Mucosa of rectum (tissue), 2 donors: ENCODE results near the gene MPZL1.

ENCODE experiments used
- H3K27ac ChIP-seq, 2 donors: one replicate each; pipeline ENCODE4 v1.7.0; 2013; ENCODE audit warnings: inconsistent platforms in 2 of 2, low read depth in 2 of 2, low read length in 2 of 2
- H3K27me3 ChIP-seq, 2 donors: one replicate each; pipeline ENCODE4 v1.7.0; 2013; ENCODE audit warnings: low read length in 2 of 2; ENCODE audit not compliant: control insufficient read depth in 2 of 2, insufficient read depth in 2 of 2
- H3K36me3 ChIP-seq, 2 donors: one replicate each; pipeline ENCODE4 v1.7.0; 2013; ENCODE audit warnings: low read length in 2 of 2; ENCODE audit not compliant: control insufficient read depth in 2 of 2, insufficient read depth in 2 of 2
- H3K4me1 ChIP-seq, 2 donors: one replicate each; pipeline ENCODE4 v1.7.0; 2013; ENCODE audit warnings: low read length in 2 of 2, mild to moderate bottlenecking in 1 of 2; ENCODE audit not compliant: control insufficient read depth in 2 of 2, insufficient read depth in 2 of 2
- H3K4me3 ChIP-seq, 2 donors: one replicate each; pipeline ENCODE4 v1.7.0; 2013; ENCODE audit warnings: low read length in 2 of 2
- H3K9ac ChIP-seq, 2 donors: one replicate each; pipeline ENCODE4 v1.7.0; 2013; ENCODE audit warnings: low read length in 2 of 2, low read depth in 1 of 2, mild to moderate bottlenecking in 1 of 2
- H3K9me3 ChIP-seq, 2 donors: one replicate each; pipeline ENCODE4 v1.7.0; 2013; ENCODE audit warnings: low read length in 2 of 2; ENCODE audit not compliant: control insufficient read depth in 2 of 2
- donor health status: healthy.
- donor health status: Normal muscosa, but diverticular disease.

MPZL1 gene

DNA sequence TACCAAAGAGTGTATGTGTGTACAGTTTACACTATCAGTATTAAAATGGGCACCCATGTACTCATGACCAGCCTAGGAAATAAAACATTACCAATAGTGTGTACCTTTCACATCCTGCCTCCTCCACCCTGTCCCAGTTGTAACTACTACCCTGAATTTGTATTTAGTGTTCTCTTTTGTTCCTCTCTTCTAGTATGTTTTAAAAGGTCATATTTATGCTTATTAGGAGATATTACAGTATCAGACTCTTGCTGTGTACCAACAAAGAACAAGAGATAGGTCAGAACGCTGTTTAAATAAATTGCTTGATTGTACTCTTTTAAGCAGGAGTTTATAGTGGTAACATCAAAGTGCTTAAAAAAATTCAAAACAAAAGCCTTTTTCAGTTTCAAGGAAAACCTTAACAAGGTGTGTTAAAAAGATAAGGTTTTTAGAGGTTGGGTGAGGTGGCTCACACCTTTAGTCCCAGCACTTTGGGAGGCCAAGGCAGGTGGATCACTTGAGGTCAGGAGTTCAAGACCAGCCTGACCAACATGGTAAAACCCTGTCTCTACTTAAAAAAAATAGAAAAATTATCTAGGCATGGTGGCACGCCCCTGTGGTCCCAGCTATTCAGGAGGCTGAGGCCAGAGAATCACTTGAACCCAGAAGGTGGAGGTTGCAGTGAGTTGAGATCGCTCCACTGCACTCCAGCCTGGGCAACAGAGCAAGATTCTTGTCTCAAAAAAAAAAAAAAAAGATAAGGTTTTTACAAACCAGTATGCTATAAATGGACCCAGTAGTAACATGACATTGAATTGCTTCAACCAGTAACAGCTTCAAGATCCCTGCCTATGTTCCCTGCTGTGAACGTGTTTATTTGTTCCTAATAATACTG lies 35.9 kb downstream of the MPZL1 start:
- Histone ChIP-seq H3K9me3 (no peaks in the 10 kb centered on the region), H3K27ac (no peak overlapping the region), H3K27me3 (no peaks in the 10 kb centered on the region), H3K4me3 (no peak overlapping the region), H3K4me1 (peaks cover 28 to 42% of the 10 kb centered on the region in 2 donors), H3K36me3 (no peaks in the 10 kb centered on the region), H3K9ac (no peak overlapping the region)

DNA sequence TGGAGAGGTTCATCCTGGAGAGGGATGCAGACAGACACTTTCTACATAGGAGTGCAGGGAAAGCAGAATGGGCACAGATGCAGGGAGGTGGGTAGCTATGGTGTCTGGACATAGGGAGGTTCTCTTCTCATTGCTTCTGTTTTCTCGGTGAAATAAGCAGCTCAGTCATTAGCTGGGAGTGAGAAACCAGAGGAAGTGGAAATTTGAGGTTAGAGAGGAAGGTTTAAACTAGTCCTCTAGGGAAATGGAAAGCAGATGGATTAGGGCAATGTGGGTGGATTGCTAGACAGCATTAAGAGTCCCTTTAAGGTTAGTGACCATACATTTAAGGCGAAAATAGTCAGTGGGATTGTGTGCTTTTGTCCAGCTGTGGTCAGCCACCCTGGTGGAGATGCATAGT lies 39.6 kb downstream of the MPZL1 start:
- peaks cover 0 to 4% of the 10 kb centered on the region in 2 donors for H3K36me3 ChIP-seq
- no peak overlapping the region for H3K27ac ChIP-seq
- no peak overlapping the region for H3K9ac ChIP-seq
- no peak overlapping the region for H3K4me3 ChIP-seq
- peaks cover 12 to 21% of the 10 kb centered on the region in 2 donors for H3K4me1 ChIP-seq
- H3K27me3 ChIP-seq = no peaks in the 10 kb centered on the region
- no peaks in the 10 kb centered on the region for H3K9me3 ChIP-seq

DNA sequence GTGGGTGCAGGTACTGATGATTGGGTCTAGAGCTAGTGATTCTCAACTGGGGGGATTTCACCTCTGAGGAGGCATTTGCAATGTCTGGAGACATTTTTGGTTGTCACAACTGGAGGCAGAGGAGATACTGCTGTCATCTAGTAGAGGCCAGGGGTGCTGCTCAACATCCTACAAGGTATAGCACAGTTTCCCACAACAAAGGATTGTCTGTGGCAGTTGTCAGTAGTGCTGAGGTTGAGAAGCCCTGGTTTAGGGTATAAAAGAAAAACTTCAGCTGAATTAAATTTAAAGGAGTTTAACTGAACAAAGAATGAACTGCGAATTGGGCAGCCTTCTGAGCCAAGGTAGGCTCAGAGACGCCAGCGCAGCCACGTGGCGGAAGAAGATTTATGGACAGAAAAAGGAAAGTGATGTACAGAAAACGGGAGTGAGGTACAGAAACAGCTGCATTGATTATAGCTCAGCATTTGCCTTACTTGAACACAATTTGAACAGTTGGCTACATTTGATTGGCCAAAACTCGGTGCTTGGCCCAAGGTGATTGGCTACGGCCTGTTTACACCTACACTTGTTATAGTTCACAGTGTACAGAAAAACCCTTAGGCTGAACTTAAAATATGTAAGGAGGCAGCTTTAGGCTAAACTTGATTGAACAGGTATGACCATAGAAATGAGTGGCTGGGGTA lies 40.4 kb downstream of the MPZL1 start:
- Histone ChIP-seq H3K36me3 (peaks cover 1 to 9% of the 10 kb centered on the region in 2 donors), H3K27me3 (no peaks in the 10 kb centered on the region), H3K9ac (no peak overlapping the region), H3K4me3 (no peak overlapping the region), H3K9me3 (no peaks in the 10 kb centered on the region), H3K4me1 (peaks cover 4 to 13% of the 10 kb centered on the region in 2 donors), H3K27ac (no peak overlapping the region)

DNA sequence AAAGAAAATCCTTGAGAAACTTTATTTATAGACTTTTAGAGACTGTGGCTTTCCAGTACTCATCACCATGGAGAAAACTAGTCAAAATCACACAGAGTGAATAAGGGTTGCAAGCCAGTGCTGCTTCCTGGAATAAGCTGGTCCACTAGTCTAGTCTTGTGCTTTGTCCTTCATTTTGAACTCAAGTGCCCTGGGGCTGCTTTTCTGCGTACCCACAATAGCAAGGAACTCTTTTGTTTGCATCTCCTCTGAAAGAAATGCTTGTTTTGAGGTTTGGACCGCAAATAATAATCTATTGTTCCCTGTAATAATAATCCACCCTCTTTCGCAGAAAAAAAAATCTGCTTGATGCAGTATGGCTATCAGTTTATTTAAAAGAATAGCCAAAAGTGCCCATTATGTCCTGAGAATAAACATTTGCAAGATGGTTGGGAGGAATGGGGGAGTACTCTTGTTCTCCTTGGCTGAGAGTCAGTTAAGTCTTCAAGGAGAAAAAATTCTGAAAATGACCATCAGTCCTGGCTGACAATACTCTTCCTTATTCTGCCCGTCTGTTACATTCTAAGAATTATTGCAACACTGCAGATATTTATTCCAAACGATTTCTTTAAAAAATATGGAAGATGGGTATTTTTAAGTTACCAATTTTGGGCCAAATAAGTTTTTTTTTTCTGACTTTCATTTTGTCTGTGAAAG lies 41.9 kb downstream of the MPZL1 start:
- no peaks in the 10 kb centered on the region for H3K4me1 ChIP-seq
- H3K27me3 ChIP-seq = no peaks in the 10 kb centered on the region
- H3K36me3 ChIP-seq = peaks cover 7 to 11% of the 10 kb centered on the region in 2 donors
- H3K9me3 ChIP-seq = no peaks in the 10 kb centered on the region
- H3K4me3 ChIP-seq = no peak overlapping the region
- no peak overlapping the region for H3K27ac ChIP-seq
- no peak overlapping the region for H3K9ac ChIP-seq

DNA sequence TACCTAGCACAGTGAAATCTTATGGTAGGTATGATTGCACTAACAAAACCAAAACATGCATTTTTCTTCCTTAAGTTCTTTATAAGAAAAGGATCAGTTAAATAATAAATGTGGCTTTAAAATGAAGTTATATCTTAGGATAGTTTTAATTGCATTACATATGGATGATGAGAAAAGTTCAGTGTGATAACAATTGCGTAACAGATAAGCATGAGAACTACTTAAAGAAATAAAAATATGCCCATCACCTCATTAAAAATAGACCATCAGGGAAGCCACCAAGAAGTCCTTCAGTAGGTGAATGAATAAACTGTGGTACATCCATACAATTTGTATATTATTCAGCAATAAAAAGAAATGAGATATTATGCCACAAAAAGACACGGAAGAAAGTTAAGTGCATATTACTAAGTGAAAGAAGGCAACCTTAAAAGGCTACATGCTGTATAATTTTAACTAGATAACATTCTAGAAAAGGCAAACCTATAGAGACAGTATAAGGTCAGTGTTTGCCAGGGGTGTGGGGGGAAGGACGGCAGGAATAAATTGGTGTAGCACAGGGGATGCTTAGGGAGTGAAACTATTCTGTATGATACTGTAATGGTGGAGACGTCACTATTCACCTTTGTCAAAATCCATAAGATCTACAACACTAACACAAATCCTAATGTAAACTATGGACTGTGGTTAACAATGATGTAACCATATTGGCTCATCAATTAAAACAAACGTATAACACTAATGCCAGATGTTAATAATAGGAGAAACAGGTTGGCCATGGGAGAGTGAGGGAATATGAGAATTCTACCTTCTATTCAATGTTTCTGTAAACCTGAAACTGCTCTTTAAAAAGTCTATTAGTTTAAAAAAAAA lies 42.9 kb downstream of the MPZL1 start:
- no peak overlapping the region for H3K27ac ChIP-seq
- no peak overlapping the region for H3K9ac ChIP-seq
- no peaks in the 10 kb centered on the region for H3K4me1 ChIP-seq
- H3K36me3 ChIP-seq = peaks cover 11 to 19% of the 10 kb centered on the region in 2 donors
- H3K27me3 ChIP-seq = no peaks in the 10 kb centered on the region
- no peak overlapping the region for H3K4me3 ChIP-seq
- no peaks in the 10 kb centered on the region for H3K9me3 ChIP-seq

DNA sequence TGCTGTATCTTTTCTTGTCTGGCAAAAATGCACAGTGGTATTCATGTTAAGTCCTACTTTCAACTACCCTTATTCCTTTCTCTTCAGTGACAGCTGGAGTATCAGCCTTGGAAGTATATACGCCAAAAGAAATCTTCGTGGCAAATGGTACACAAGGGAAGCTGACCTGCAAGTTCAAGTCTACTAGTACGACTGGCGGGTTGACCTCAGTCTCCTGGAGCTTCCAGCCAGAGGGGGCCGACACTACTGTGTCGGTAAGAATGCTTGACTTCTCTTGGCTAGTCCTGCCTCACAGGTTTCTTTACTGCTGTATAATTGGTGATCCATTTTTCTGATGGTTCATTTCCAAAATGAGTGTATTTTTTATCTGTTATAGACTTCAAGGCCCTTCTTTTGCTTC lies 43.7 kb downstream of the MPZL1 start:
- no peak overlapping the region for H3K9ac ChIP-seq
- no peak overlapping the region for H3K27ac ChIP-seq
- no peaks in the 10 kb centered on the region for H3K4me1 ChIP-seq
- no peak overlapping the region for H3K4me3 ChIP-seq
- peaks cover 11 to 23% of the 10 kb centered on the region in 2 donors for H3K36me3 ChIP-seq
- H3K27me3 ChIP-seq = no peaks in the 10 kb centered on the region
- H3K9me3 ChIP-seq = no peaks in the 10 kb centered on the region

DNA sequence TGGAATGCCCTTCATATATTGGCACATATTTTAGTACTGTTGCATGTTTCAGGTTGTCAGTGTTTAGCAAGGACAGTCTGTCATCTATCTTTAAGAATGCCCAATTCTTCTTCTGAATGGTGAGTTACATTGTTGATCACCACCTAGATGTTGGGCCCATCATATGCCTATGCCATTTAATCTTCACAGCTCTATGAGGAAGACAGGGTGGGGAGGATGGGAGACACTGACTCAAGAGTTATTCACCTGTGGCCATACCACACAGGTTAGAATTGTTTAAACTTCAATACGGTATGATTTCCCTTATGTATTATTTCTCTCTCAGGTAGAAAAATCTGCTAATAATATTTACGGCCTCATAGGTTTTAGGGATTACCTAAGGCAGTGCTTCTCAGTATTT lies 44.8 kb downstream of the MPZL1 start:
- Histone ChIP-seq H3K27me3 (no peaks in the 10 kb centered on the region), H3K9me3 (no peaks in the 10 kb centered on the region), H3K4me1 (no peaks in the 10 kb centered on the region), H3K4me3 (no peak overlapping the region), H3K9ac (no peak overlapping the region), H3K27ac (no peak overlapping the region), H3K36me3 (peaks cover 12 to 23% of the 10 kb centered on the region in 2 donors)

DNA sequence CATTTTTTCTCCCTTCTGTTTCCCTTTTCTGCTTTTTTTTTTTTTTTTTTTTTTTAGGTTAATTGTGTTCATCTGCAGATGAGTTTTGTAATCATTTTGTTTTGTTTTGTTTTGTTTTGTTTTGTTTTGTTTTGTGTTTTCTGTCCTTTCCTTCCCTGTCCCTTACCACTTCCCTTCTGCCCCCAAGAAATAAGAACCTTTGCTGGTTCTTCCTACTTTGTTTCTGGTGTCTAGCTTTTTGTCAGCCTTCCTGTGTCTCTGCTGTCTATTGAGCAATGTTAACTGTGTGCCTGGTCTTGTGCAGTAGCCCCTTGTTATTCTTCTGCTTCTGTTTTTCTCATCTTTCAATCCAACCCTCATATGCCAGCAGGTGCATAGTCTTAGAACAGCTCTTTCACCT lies 46.0 kb downstream of the MPZL1 start:
- H3K27ac ChIP-seq = no peak overlapping the region
- no peak overlapping the region for H3K9ac ChIP-seq
- no peak overlapping the region for H3K4me3 ChIP-seq
- no peaks in the 10 kb centered on the region for H3K4me1 ChIP-seq
- H3K27me3 ChIP-seq = no peaks in the 10 kb centered on the region
- H3K36me3 ChIP-seq = peaks cover 22 to 29% of the 10 kb centered on the region in 2 donors
- H3K9me3 ChIP-seq = no peaks in the 10 kb centered on the region

DNA sequence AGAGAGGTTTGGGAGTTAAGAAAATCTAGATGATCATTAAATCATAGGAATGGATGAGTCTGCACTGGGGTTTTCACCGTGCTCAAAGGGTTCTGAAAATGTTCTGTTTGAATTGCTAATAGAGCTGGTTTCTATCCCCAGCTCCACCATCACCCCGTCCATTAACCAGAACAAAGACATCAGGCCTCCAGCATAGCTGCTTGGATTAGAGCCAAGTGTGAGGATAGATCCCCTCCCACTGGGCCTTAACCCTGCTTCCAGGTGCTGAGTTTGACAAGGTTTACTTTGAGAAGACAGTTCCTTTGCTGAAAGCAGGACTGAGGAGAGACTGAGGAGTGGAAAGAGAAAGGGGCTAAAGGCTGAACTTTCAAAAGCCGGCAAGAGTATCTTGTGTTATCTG lies 48.3 kb downstream of the MPZL1 start:
- no peaks in the 10 kb centered on the region for H3K9me3 ChIP-seq
- H3K4me3 ChIP-seq = no peak overlapping the region
- H3K27ac ChIP-seq = no peak overlapping the region
- H3K4me1 ChIP-seq = no peaks in the 10 kb centered on the region
- H3K27me3 ChIP-seq = no peaks in the 10 kb centered on the region
- H3K36me3 ChIP-seq = peaks cover 33 to 40% of the 10 kb centered on the region in 2 donors
- no peak overlapping the region for H3K9ac ChIP-seq
